Osteocyte (in vitro differentiated cells): ENCODE measurements around the gene CCBE1. TPM values are rescaled to one million over a fixed set of nuclear protein-coding genes. Genes with fewer than 3 reads are reported as not detected.

Experiments used
- DNase-seq: peaks from one replicate; pipeline ENCODE4 v3.0.0; 2021; ENCODE audit warnings: mixed read lengths; ENCODE audit not compliant: unreplicated experiment; ENCODE audit errors: extremely low spot score
- H3K27ac Mint-ChIP-seq: one replicate; pipeline ENCODE4 v1.8.0; 2021; ENCODE audit warnings: mild to moderate bottlenecking, mixed read lengths; ENCODE audit not compliant: unreplicated experiment
- H3K27me3 Mint-ChIP-seq: one replicate; pipeline ENCODE4 v1.8.0; 2021; ENCODE audit warnings: mixed read lengths; ENCODE audit not compliant: unreplicated experiment
- H3K36me3 Mint-ChIP-seq: one replicate; pipeline ENCODE4 v1.8.0; 2021; ENCODE audit warnings: mixed read lengths; ENCODE audit not compliant: unreplicated experiment
- H3K4me1 Mint-ChIP-seq: one replicate; pipeline ENCODE4 v1.8.0; 2021; ENCODE audit warnings: mixed read lengths; ENCODE audit not compliant: unreplicated experiment
- H3K4me3 Mint-ChIP-seq: one replicate; pipeline ENCODE4 v1.8.0; 2021; ENCODE audit warnings: mild to moderate bottlenecking, moderate library complexity, mixed read lengths; ENCODE audit not compliant: unreplicated experiment
- H3K9me3 Mint-ChIP-seq: one replicate; pipeline ENCODE4 v1.8.0; 2021; ENCODE audit warnings: mixed read lengths; ENCODE audit not compliant: unreplicated experiment
- total RNA-seq: library from RNA; stranded (reverse); gene quantifications from 2 replicates; pipeline ENCODE4 v1.2.1, GENCODE V29; 2021
- TF ChIP-seq, protein P1 (sequence below): fragments of 200-600 bp; sonication (generic); IDR thresholded peaks from 2 replicates; pipeline ENCODE4 v1.5.0; 2021; ENCODE audit warnings: antibody characterized with exemption, mild to moderate bottlenecking, moderate library complexity

Gene CCBE1
- total RNA-seq, 1 donor from 2014 or later = 22.8 TPM

DNA sequence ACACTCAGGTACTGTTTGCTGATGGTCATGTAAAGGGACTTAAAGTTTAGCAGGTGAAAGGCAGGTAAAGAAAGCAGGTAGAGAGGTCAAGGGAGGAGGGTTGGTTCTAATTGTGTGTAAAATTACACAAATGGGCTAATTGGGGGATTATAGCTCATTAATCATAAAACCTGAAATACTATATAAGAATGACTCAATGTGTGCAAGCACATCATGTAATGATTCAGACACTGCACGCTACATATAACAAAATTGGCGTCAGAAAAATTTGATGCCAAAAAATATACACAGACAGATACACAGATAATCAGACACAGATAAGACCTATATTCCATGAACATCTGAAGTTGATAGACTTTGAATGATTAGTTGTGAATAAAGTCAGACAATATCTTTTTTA lies 217.4 kb downstream of the CCBE1 start:
- DNase-seq = no peak
- TF ChIP-seq, protein P1, sequence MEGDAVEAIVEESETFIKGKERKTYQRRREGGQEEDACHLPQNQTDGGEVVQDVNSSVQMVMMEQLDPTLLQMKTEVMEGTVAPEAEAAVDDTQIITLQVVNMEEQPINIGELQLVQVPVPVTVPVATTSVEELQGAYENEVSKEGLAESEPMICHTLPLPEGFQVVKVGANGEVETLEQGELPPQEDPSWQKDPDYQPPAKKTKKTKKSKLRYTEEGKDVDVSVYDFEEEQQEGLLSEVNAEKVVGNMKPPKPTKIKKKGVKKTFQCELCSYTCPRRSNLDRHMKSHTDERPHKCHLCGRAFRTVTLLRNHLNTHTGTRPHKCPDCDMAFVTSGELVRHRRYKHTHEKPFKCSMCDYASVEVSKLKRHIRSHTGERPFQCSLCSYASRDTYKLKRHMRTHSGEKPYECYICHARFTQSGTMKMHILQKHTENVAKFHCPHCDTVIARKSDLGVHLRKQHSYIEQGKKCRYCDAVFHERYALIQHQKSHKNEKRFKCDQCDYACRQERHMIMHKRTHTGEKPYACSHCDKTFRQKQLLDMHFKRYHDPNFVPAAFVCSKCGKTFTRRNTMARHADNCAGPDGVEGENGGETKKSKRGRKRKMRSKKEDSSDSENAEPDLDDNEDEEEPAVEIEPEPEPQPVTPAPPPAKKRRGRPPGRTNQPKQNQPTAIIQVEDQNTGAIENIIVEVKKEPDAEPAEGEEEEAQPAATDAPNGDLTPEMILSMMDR = no peak
- H3K27me3 Mint-ChIP-seq = no peaks in the 10 kb centered on the region
- H3K27ac Mint-ChIP-seq = no peak overlapping the region
- H3K36me3 Mint-ChIP-seq = no peaks in the 10 kb centered on the region
- no peak overlapping the region for H3K4me3 Mint-ChIP-seq
- no peaks in the 10 kb centered on the region for H3K9me3 Mint-ChIP-seq
- H3K4me1 Mint-ChIP-seq = peaks cover 36% of the 10 kb centered on the region

DNA sequence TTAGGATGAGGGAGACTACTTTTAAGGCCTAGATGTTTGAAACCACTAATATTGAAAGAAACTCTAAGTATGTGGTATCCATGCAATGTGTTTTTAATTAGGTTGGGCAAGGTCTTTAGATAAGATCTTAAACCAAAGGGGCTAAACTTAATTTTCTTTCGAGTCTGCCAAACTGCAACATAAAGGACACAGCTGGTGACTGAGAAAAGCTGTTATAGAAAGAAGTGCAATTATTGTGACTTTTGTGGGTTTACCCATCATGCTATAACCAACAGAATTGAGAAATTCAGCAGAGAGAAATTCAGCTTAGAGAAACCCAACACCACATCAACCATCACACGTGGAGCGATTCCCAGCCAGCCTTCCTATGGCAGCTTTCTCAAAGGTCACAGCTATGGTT lies 218.6 kb downstream of the CCBE1 start:
- Mint-ChIP-seq H3K9me3 (peaks cover 5% of the 10 kb centered on the region), H3K4me3 (no peak overlapping the region), H3K4me1 (peaks cover 24% of the 10 kb centered on the region), H3K36me3 (no peaks in the 10 kb centered on the region), H3K27ac (no peak overlapping the region), H3K27me3 (no peaks in the 10 kb centered on the region)
- no peak for DNase-seq
- TF ChIP-seq, protein P1 = no peak

GRCh38 chr18:59477849-59478248 lies 219.4 kb downstream of the CCBE1 start:
- no peaks in the 10 kb centered on the region for H3K27me3 Mint-ChIP-seq
- peaks cover 21% of the 10 kb centered on the region for H3K4me1 Mint-ChIP-seq
- peaks cover 5% of the 10 kb centered on the region for H3K9me3 Mint-ChIP-seq
- no peak overlapping the region for H3K27ac Mint-ChIP-seq
- peaks cover 2% of the 10 kb centered on the region for H3K36me3 Mint-ChIP-seq
- no peak overlapping the region for H3K4me3 Mint-ChIP-seq
- TF ChIP-seq, protein P1 = no peak
- no peak for DNase-seq

DNA sequence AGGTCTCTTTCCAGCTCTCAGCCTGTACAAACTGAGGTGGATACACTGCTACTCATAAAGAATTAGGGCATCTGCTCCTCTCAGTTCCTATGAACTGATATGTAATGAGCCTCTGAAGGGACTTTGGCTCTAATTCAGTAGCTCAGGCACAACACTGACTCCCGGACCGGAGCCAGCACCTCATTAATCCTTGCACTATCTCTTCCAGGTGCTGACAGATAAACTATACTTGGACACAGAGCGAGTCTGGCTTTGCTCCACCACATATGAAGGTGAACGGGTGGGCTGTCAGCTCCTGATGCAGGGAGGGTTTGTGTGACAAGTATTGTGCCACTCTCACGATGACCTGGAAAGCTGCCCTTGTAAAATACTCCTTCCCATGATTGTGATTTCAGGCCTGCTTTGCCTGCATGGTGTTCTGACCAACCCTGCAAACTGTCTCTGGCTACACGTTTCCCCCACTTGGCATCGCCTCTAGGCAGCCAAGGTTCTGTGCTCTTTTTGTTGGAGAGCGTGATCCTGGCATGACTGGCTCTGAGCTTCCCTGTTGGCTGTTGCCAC lies 226.6 kb downstream of the CCBE1 start:
- Mint-ChIP-seq H3K9me3 (peaks cover 5% of the 10 kb centered on the region), H3K27ac (no peak overlapping the region), H3K4me3 (no peak overlapping the region), H3K27me3 (no peaks in the 10 kb centered on the region), H3K4me1 (peaks cover 5% of the 10 kb centered on the region), H3K36me3 (peaks cover 7% of the 10 kb centered on the region)
- DNase-seq = no peak
- TF ChIP-seq, protein P1 = no peak

- Mint-ChIP-seq H3K36me3 (peaks cover 7% of the 10 kb centered on the region), H3K27me3 (no peaks in the 10 kb centered on the region), H3K9me3 (peaks cover 5% of the 10 kb centered on the region), H3K4me1 (peaks cover 7% of the 10 kb centered on the region), H3K4me3 (no peak overlapping the region), H3K27ac (no peak overlapping the region)
- no peak for DNase-seq
- TF ChIP-seq, protein P1 = no peak
Measured at GRCh38 chr18:59469463-59470180, 227.6 kb downstream of the CCBE1 start.
